A673 (cell line): ENCODE data around the gene MCM5. TPM values are rescaled to one million over a fixed set of nuclear protein-coding genes. Genes with fewer than 3 reads are reported as not detected.

Source experiments
- BruUV-seq: library from RNA; stranded (reverse); fragments of 400-500 nt; replicated peaks from 2 replicates; lab custom pipeline; 2021; lab: Mats Ljungman, UMichigan
- CTCF ChIA-PET: fragments of 300-600 bp; sonication (Branson Sonifier 250); formaldehyde crosslinking; loops from one replicate; lab custom pipeline; 2022; ENCODE audit warnings: antibody characterized with exemption; lab: Charles Lee
- POLR2A ChIA-PET: fragments of 300-600 bp; sonication (Branson Sonifier 250); formaldehyde crosslinking; loops from one replicate; lab custom pipeline; 2022; ENCODE audit warnings: antibody characterized with exemption; ENCODE audit not compliant: low non-redundant PET; lab: Charles Lee
- DNase-seq: peaks from one replicate; pipeline ENCODE4 v3.0.0-alpha.2; 2015; ENCODE audit warnings: low spot score
- H3K27ac ChIP-seq: fragments of 200-600 bp; sonication (generic); 2 replicates; pipeline ENCODE4 v1.5.1; 2016; ENCODE audit warnings: mixed run types, low read depth, mild to moderate bottlenecking, mixed read lengths, antibody characterized with exemption, low read length; ENCODE audit not compliant: poor library complexity, severe bottlenecking
- H3K27me3 ChIP-seq: fragments of 200-600 bp; sonication (generic); replicated peaks from 2 replicates; pipeline ENCODE4 v1.6.1; 2017; ENCODE audit warnings: mixed run types, low read depth, mild to moderate bottlenecking, mixed read lengths, antibody characterized with exemption, low read length; ENCODE audit not compliant: insufficient read depth, poor library complexity
- H3K36me3 ChIP-seq: fragments of 200-600 bp; sonication (generic); 2 replicates; pipeline ENCODE4 v1.6.1; 2016; ENCODE audit warnings: mixed run types, mild to moderate bottlenecking, mixed read lengths, antibody characterized with exemption, low read length; ENCODE audit not compliant: insufficient read depth, poor library complexity, severe bottlenecking
- H3K4me1 ChIP-seq: fragments of 200-600 bp; sonication (generic); 2 replicates; pipeline ENCODE4 v1.6.1; 2017; ENCODE audit warnings: mixed run types, mild to moderate bottlenecking, mixed read lengths, antibody characterized with exemption, low read length; ENCODE audit not compliant: insufficient read depth, poor library complexity, severe bottlenecking
- H3K4me3 ChIP-seq: fragments of 200-600 bp; sonication (generic); 2 replicates; pipeline ENCODE4 v1.5.1; 2016; ENCODE audit warnings: low read depth, mixed run types, mild to moderate bottlenecking, mixed read lengths, low read length; ENCODE audit not compliant: poor library complexity, severe bottlenecking
- H3K9me3 ChIP-seq: fragments of 200-600 bp; sonication (generic); 2 replicates; pipeline ENCODE4 v1.6.1; 2016; ENCODE audit warnings: mixed run types, low read depth, mild to moderate bottlenecking, mixed read lengths, antibody characterized with exemption, low read length; ENCODE audit not compliant: poor library complexity, severe bottlenecking
- CTCF ChIP-seq: fragments of 300-800, 200-600 bp; sonication (generic); conservative IDR thresholded peaks from 2 replicates; pipeline ENCODE4 v1.5.1; 2017; ENCODE audit warnings: low read depth, mild to moderate bottlenecking, antibody characterized with exemption, low read length, moderate library complexity, mixed read lengths
- EZH2 ChIP-seq: fragments of 200-600 bp; sonication (generic); IDR thresholded peaks from 2 replicates; pipeline ENCODE4 v1.6.1; 2017; ENCODE audit warnings: borderline replicate concordance, low read depth, mild to moderate bottlenecking, mixed read lengths, antibody characterized with exemption, low read length; ENCODE audit not compliant: poor library complexity, severe bottlenecking
- intact Hi-C: fragments of 100-400 bp; cut with micrococcal nuclease; formaldehyde crosslinking; loops from one replicate; pipeline ENCODE4 v1.10.0; 2022; ENCODE audit not compliant: unreplicated experiment
- total RNA-seq: library from RNA; stranded (reverse); gene quantifications from 2 replicates; pipeline ENCODE4 v1.2.3, GENCODE V29; 2021

Gene MCM5
- total RNA-seq, 1 experiment from 2014 or later = 245 TPM

GRCh38 chr22:35410663-35411034 lies 10.7 kb downstream of the MCM5 start:
- BruUV-seq = no TSS peak
- no peak for DNase-seq
- ChIA-PET POLR2A (no interaction called here), CTCF (no interaction called here)
- no peaks in the 10 kb centered on the region for H3K9me3 ChIP-seq
- H3K36me3 ChIP-seq = peaks cover 97% of the 10 kb centered on the region
- no peak overlapping the region for H3K27ac ChIP-seq
- intact Hi-C loops = no loop called here
- no peaks in the 10 kb centered on the region for H3K4me1 ChIP-seq
- no peaks in the 10 kb centered on the region for H3K27me3 ChIP-seq
- TF ChIP-seq EZH2 (no peak), CTCF (no peak)
- H3K4me3 ChIP-seq = no peak overlapping the region

- no peak for TF ChIP-seq EZH2
- TF ChIP-seq CTCF = no peak
- Histone ChIP-seq H3K9me3 (no peaks in the 10 kb centered on the region), H3K4me1 (no peaks in the 10 kb centered on the region), H3K27ac (no peak overlapping the region), H3K27me3 (no peaks in the 10 kb centered on the region), H3K4me3 (no peak overlapping the region), H3K36me3 (peaks cover 97% of the 10 kb centered on the region)
- ChIA-PET CTCF (no interaction called here), POLR2A (no interaction called here)
- DNase-seq = no peak
- intact Hi-C loops = no loop called here
- BruUV-seq = TSS peak; percentile 2
Observed at GRCh38 chr22:35411102-35411501, 11.2 kb downstream of the MCM5 start.

DNA sequence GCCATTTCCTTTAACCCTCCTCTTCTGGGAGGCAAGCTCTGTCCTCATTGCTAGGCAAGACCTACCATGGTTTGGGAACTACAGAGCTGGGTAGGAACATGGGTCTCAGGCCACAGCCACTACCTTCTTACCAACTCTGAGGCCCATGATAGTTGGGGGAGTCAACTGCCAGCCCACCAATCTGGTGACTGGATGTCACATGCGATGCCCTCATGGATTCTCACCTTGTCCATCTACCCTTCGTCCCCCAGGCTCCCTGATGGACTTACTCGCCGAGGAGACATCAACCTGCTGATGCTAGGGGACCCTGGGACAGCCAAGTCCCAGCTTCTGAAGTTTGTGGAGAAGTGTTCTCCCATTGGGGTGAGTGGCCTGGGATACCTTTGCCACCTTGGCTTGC lies 13.7 kb downstream of the MCM5 start:
- ChIA-PET POLR2A (no interaction called here), CTCF (interaction anchor here (0.6 kb wide), 1 partner anchor 51 kb away, joined by 5 read pairs; no protein-coding TSS in a partner anchor)
- Histone ChIP-seq H3K4me1 (no peaks in the 10 kb centered on the region), H3K4me3 (no peak overlapping the region), H3K36me3 (peaks cover 95% of the 10 kb centered on the region), H3K27ac (no peak overlapping the region), H3K9me3 (no peaks in the 10 kb centered on the region), H3K27me3 (no peaks in the 10 kb centered on the region)
- no peak for TF ChIP-seq EZH2
- no peak for TF ChIP-seq CTCF
- BruUV-seq = no TSS peak
- intact Hi-C loops = no loop called here
- no peak for DNase-seq
